GM10248 (cell line): ENCODE measurements around the gene SLC35B2.

Experiments
- CTCF ChIA-PET: fragments of 300-600 bp; sonication (Branson Sonifier 250); formaldehyde crosslinking; extraction: SDS; loops from one replicate; lab custom pipeline; 2021; ENCODE audit warnings: antibody characterized with exemption; lab: Yijun Ruan, JAX
- POLR2A ChIA-PET: fragments of 350-650 bp; sonication (Branson Sonifier 250); formaldehyde crosslinking; extraction: SDS; loops from one replicate; lab custom pipeline; 2020; ENCODE audit warnings: antibody characterized with exemption; lab: Yijun Ruan, JAX
- DNase-seq: peaks from one replicate; pipeline ENCODE4 v3.0.0; 2012; ENCODE audit errors: extremely low spot score
- TF ChIP-seq, protein P1 (sequence below): IDR thresholded peaks from 2 replicates; pipeline ENCODE4 v1.5.1; 2012; ENCODE audit warnings: mild to moderate bottlenecking, low read depth; ENCODE audit errors: extremely low read depth, missing control alignments, control extremely low read depth

The SLC35B2 gene

DNA sequence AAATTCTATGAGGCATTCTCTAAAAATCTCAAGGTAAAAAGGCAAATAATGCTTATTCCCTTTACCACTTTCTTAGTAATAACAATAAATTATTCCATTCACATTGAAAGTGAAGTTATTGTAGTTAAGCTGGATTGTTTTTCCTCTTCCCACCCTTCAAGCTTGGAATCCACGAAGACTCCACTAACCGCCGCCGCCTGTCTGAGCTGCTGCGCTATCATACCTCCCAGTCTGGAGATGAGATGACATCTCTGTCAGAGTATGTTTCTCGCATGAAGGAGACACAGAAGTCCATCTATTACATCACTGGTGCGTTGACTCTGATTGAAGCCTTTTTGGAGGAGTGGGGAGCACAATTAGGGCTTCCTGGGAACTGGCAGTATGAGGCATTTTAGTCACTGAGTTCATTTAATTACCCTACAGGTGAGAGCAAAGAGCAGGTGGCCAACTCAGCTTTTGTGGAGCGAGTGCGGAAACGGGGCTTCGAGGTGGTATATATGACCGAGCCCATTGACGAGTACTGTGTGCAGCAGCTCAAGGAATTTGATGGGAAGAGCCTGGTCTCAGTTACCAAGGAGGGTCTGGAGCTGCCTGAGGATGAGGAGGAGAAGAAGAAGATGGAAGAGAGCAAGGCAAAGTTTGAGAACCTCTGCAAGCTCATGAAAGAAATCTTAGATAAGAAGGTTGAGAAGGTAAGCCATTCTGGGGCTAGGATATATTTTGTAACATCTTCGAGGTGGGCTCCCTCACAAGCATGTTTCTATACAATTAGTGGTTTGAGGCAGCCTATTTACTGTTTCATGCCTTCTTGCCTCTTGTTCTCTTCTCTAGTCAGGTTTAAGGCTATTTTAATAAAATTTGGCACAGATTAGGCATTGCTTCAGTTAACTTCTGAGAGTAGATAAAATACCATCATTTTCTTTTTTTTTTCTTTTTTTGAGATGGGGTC, 5.5 kb downstream of the SLC35B2 start:
- DNase-seq: no peak
- CTCF ChIA-PET: interaction anchor here (0.9 to 3.8 kb wide), 4 partner anchors 10 to 79 kb away, joined by 3 to 16 read pairs (median 5); no protein-coding TSS in a partner anchor
- POLR2A ChIA-PET: interaction anchor here (1.2 to 1.7 kb wide), 3 partner anchors 10 to 120 kb away, joined by 3 to 9 read pairs (median 4); no protein-coding TSS in a partner anchor
- TF ChIP-seq, protein P1, sequence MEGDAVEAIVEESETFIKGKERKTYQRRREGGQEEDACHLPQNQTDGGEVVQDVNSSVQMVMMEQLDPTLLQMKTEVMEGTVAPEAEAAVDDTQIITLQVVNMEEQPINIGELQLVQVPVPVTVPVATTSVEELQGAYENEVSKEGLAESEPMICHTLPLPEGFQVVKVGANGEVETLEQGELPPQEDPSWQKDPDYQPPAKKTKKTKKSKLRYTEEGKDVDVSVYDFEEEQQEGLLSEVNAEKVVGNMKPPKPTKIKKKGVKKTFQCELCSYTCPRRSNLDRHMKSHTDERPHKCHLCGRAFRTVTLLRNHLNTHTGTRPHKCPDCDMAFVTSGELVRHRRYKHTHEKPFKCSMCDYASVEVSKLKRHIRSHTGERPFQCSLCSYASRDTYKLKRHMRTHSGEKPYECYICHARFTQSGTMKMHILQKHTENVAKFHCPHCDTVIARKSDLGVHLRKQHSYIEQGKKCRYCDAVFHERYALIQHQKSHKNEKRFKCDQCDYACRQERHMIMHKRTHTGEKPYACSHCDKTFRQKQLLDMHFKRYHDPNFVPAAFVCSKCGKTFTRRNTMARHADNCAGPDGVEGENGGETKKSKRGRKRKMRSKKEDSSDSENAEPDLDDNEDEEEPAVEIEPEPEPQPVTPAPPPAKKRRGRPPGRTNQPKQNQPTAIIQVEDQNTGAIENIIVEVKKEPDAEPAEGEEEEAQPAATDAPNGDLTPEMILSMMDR: no peak

DNA sequence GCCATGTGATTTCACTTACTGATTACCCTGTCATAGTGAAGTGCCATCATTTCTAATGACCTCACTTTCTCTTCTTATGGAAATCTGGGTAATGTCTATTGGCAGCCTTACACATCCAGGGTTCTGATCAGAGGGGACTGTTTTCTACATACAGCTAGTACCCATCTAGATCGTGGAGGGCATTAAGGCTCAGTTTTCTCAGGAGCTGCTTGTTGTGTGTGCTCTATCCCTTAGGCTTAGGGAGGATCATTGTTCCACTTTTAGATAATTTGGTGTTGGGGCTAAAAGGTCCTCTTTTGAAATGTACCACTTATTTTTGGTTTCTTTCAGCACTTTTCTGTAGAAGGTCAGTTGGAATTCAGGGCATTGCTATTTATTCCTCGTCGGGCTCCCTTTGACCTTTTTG, 6.6 kb downstream of the SLC35B2 start:
- ChIA-PET POLR2A (interaction anchor here (1.2 to 1.5 kb wide), 2 partner anchors 26 to 119 kb away, joined by 3 to 4 read pairs; no protein-coding TSS in a partner anchor), CTCF (interaction anchor here (0.9 to 2.4 kb wide), 2 partner anchors 13 to 78 kb away, joined by 3 to 6 read pairs; no protein-coding TSS in a partner anchor)
- no peak for DNase-seq
- TF ChIP-seq, protein P1: no peak

DNA sequence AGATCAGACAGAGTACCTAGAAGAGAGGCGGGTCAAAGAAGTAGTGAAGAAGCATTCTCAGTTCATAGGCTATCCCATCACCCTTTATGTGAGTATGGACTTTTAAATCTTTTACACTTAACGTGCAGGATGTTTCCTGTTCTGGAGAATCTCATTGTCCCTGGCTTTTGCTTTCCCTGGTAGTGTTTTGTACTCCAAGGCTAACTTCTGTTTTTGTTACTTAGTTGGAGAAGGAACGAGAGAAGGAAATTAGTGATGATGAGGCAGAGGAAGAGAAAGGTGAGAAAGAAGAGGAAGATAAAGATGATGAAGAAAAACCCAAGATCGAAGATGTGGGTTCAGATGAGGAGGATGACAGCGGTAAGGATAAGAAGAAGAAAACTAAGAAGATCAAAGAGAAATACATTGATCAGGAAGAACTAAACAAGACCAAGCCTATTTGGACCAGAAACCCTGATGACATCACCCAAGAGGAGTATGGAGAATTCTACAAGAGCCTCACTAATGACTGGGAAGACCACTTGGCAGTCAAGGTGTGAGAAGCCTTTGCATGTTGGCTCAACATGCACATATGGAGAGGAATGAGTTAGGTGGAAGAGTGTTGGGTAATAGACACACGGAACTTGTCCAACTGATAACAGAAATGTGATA, 7.1 kb downstream of the SLC35B2 start:
- ChIA-PET POLR2A (interaction anchor here (1.3 to 1.5 kb wide), 2 partner anchors 12 to 26 kb away, joined by 3 to 4 read pairs; no protein-coding TSS in a partner anchor), CTCF (interaction anchor here (2.4 to 5.0 kb wide), 2 partner anchors 13 kb away, joined by 6 to 31 read pairs; no protein-coding TSS in a partner anchor)
- no peak for DNase-seq
- TF ChIP-seq, protein P1: no peak

DNA sequence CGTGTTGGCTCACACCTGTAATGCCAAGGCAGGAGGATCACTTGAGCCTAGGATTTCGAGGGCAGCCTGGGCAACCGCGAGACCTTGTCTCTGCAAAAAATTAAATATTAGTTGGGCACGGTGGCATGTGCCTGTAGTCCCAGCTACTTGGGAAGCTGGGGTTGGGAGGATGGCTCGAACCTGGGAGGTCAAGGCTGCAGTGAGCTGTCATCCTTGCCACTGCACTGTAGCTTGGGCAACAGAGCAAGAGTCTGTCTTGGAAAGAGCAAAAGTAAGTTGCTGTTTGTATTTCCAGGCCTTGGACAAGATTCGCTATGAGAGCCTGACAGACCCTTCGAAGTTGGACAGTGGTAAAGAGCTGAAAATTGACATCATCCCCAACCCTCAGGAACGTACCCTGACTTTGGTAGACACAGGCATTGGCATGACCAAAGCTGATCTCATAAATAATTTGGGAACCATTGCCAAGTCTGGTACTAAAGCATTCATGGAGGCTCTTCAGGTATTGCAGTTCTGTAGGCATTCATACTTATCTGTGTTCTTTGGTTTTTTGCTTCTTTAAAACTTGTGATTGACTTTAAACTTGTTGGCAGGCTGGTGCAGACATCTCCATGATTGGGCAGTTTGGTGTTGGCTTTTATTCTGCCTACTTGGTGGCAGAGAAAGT, 8.1 kb downstream of the SLC35B2 start:
- POLR2A ChIA-PET: interaction anchor here (1.3 kb wide), 1 partner anchor 13 kb away, joined by 3 read pairs; no protein-coding TSS in a partner anchor
- no peak for DNase-seq
- CTCF ChIA-PET: interaction anchor here (0.9 to 5.8 kb wide), 5 partner anchors 8 to 77 kb away, joined by 3 to 31 read pairs (median 9); partner anchors contain the start of gene SLC35B2
- TF ChIP-seq, protein P1: no peak

DNA sequence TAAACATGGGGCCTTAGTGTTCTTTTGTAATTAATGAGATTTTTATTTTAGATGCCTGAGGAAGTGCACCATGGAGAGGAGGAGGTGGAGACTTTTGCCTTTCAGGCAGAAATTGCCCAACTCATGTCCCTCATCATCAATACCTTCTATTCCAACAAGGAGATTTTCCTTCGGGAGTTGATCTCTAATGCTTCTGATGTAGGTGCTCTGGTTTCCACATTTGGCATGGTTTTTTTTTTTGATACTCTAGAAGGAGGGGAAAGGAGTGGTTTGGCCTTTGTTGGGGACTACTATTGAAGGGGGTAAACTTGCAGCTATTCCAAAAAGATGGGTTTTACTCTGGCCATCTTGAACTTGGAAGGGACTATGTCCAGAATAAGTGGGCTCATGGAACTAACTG, 8.7 kb downstream of the SLC35B2 start:
- TF ChIP-seq, protein P1: no peak
- no peak for DNase-seq
- CTCF ChIA-PET: interaction anchor here (0.9 to 5.8 kb wide), 5 partner anchors 8 to 76 kb away, joined by 3 to 31 read pairs (median 9); partner anchors contain the start of gene SLC35B2
- POLR2A ChIA-PET: interaction anchor here (2.7 to 3.8 kb wide), 2 partner anchors 7 to 24 kb away, joined by 21 to 56 read pairs; partner anchors contain the start of genes SLC29A1 and SLC35B2
